ENCODE measurements around the gene NOP16. TPM values are rescaled to one million over a fixed set of nuclear protein-coding genes. Genes with fewer than 3 reads are reported as not detected.

NOP16 gene
- total and polyA plus RNA-seq, 2 of the 13 experiments (the other 11 are each of a cell fraction or from before 2014, with no cell fraction given), result 43.3 to 48.4 TPM

DNA sequence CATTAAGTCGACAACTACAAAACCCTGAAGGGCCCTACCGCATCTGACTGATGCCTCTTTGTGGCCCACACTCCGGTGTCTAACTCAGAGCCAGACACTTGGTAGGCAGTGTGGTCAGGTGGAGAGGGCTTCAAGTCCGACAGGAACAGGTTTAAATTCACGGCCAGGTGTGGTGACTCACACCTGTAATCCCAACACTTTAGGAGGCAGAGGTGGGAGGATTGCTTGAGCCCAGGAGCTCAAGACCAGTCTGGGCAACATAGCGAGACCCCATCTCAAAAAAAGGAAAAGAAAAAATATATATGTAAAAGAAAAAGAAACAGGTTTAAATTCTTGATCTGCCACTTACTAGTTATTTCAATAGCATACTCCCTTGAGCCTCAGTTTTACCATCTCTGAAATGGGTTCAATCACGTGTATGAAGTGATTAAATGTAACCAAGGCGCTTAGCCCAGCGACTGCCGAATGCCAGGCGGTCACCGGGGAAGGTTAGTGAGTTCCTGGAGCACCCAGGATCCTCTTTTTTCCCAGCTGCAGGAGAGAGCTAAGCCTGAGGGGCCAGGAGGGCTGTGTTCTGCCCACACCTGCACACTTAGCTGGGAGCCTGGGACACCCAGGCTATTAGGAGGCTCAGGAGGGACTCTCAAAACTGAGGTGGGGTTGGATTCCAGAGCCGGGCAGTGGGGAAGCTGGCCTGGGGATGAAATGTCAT is 27.0 kb upstream of the NOP16 start (continued):
- no peak for TF ChIP-seq FOXP4 (CRISPR knock-in tag; IDR thresholded peaks at IDR 0.05)
- no peak for TF ChIP-seq CC2D1A (CRISPR knock-in tag; IDR thresholded peaks at IDR 0.05)
- no peak for TF ChIP-seq MED8 (CRISPR knock-in tag; IDR thresholded peaks at IDR 0.05; ENCODE audit: insufficient replicate concordance)
- TF ChIP-seq ZNF30 (CRISPR knock-in tag; IDR thresholded peaks at IDR 0.05), result no peak
- TF ChIP-seq YEATS2 (CRISPR knock-in tag; IDR thresholded peaks at IDR 0.05; ENCODE audit: borderline replicate concordance), result no peak
- TF ChIP-seq, protein P1, sequence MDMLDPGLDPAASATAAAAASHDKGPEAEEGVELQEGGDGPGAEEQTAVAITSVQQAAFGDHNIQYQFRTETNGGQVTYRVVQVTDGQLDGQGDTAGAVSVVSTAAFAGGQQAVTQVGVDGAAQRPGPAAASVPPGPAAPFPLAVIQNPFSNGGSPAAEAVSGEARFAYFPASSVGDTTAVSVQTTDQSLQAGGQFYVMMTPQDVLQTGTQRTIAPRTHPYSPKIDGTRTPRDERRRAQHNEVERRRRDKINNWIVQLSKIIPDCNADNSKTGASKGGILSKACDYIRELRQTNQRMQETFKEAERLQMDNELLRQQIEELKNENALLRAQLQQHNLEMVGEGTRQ (IDR thresholded peaks at IDR 0.05; ENCODE audit: low read depth, low read length), result no peak
- TF ChIP-seq, protein P1 (CRISPR knock-in tag; IDR thresholded peaks at IDR 0.05; ENCODE audit: borderline replicate concordance), result no peak
- TF ChIP-seq ZNF850 (CRISPR knock-in tag; conservative IDR thresholded peaks at IDR 0.05), result no peak
- TF ChIP-seq MAFK (conservative IDR thresholded peaks at IDR 0.05 in 1 of 2, IDR thresholded peaks at IDR 0.05 in 1 of 2; ENCODE audit: low read length in 2 of 2), result no peak
- TF ChIP-seq NCOA1 (CRISPR knock-in tag; IDR thresholded peaks at IDR 0.05), result no peak
- no peak for TF ChIP-seq MED1 (CRISPR knock-in tag; IDR thresholded peaks at IDR 0.05)
- no peak for TF ChIP-seq ZNF501 (CRISPR knock-in tag; IDR thresholded peaks at IDR 0.05)
- no peak for TF ChIP-seq NKX3-1 (CRISPR knock-in tag; IDR thresholded peaks at IDR 0.05)
- no peak for TF ChIP-seq PCBP2 (optimal IDR thresholded peaks at IDR 0.05; ENCODE audit: low read depth, low read length, poor library complexity, severe bottlenecking)
- TF ChIP-seq TRAFD1 (CRISPR knock-in tag; IDR thresholded peaks at IDR 0.05; ENCODE audit: borderline replicate concordance), result no peak
- no peak for TF ChIP-seq ZNF549 (CRISPR knock-in tag; IDR thresholded peaks at IDR 0.05)
- TF ChIP-seq ZKSCAN5 (CRISPR knock-in tag; IDR thresholded peaks at IDR 0.05), result no peak
- no peak for TF ChIP-seq ZNF33A (CRISPR knock-in tag; IDR thresholded peaks at IDR 0.05; ENCODE audit: borderline replicate concordance)
- peak; percentile 97 for TF ChIP-seq ZNF629 (CRISPR knock-in tag; conservative IDR thresholded peaks at IDR 0.05)
- TF ChIP-seq PTBP1 (IDR thresholded peaks at IDR 0.05; ENCODE audit: low read depth, low read length, poor library complexity, severe bottlenecking), result no peak
- no peak for TF ChIP-seq TRIM22 (IDR thresholded peaks at IDR 0.05)
- TF ChIP-seq ZNF207 (IDR thresholded peaks at IDR 0.05; ENCODE audit: borderline replicate concordance), result no peak
- TF ChIP-seq ZNF775 (CRISPR knock-in tag; IDR thresholded peaks at IDR 0.05; ENCODE audit: borderline replicate concordance), result no peak
